ENCODE data around the gene FOXP1. TPM values are rescaled to one million over a fixed set of nuclear protein-coding genes. Genes with fewer than 3 reads are reported as not detected.

Gene FOXP1
- total RNA-seq, 2 donors from 2014 or later, result 59.7 to 65.4 TPM

GRCh38 chr3:71124048-71124447, 459.5 kb downstream of the FOXP1 start:
- ATAC-seq (no peak), DNase-seq (ENCODE audit: low spot score) (no peak)
- H3K9me3 Mint-ChIP-seq, result no peaks in the 10 kb centered on the region
- H3K4me3 Mint-ChIP-seq, result no peak overlapping the region
- no peaks in the 10 kb centered on the region for H3K36me3 Mint-ChIP-seq
- H3K27me3 Mint-ChIP-seq, result no peaks in the 10 kb centered on the region
- H3K27ac Mint-ChIP-seq, result no peak overlapping the region
- peaks cover 67 to 83% of the 10 kb centered on the region in 2 donors for H3K4me1 Mint-ChIP-seq (ENCODE audit: low read depth in 2 of 2)

GRCh38 chr3:71122641-71123040, 460.9 kb downstream of the FOXP1 start:
- Mint-ChIP-seq H3K4me3 (no peak overlapping the region), H3K27me3 (no peaks in the 10 kb centered on the region), H3K9me3 (no peaks in the 10 kb centered on the region), H3K27ac (peak overlapping the region; percentile 24 to 36), H3K36me3 (no peaks in the 10 kb centered on the region), H3K4me1 (ENCODE audit: low read depth in 2 of 2) (peaks cover 64 to 79% of the 10 kb centered on the region in 2 donors)
- DNase-seq (ENCODE audit: low spot score), result no peak
- ATAC-seq, result no peak

DNA sequence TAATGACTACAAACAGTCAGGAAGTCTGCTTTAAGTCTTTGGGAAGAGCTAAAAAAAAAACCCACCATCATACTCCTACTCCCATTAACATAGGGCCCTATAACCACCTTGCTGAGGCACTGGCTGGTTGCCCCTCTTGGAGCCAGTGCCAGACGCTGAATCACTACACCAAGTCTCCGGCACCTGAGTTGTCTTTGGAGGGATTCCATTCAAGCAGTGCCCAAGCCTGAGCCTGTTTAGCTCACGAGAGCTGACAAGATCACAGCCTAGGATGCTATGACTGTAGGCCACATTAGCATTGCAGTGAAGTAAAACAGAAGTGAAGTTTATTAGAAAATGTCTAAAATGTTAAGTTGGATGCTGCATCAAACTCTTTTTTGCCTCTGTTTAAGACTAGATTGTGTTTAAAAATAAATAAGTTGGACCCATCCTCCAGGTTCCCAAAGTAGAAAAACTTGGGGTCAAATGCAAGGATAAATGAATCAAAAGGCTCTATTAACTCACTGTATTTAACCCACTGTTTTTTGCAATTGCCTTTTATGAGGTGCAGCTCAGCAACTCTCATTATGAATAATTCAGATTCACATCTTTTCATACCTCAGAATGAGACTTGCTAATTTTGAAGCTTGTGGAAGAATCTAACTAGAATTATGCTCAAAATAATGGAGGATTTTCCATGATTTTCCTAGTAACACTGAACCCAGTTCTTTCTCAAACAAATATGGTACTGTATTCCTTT, 461.9 kb downstream of the FOXP1 start:
- H3K4me3 Mint-ChIP-seq, result peak overlapping the region; percentile 13
- H3K27ac Mint-ChIP-seq, result peak overlapping the region; percentile 29 to 36
- no peaks in the 10 kb centered on the region for H3K27me3 Mint-ChIP-seq
- peaks cover 66 to 82% of the 10 kb centered on the region in 2 donors for H3K4me1 Mint-ChIP-seq (ENCODE audit: low read depth in 2 of 2)
- no peak for DNase-seq (ENCODE audit: low spot score)
- peaks cover 6% of the 10 kb centered on the region for H3K36me3 Mint-ChIP-seq
- ATAC-seq, result peak in 1 of 2 donors; percentile 64
- no peaks in the 10 kb centered on the region for H3K9me3 Mint-ChIP-seq

DNA sequence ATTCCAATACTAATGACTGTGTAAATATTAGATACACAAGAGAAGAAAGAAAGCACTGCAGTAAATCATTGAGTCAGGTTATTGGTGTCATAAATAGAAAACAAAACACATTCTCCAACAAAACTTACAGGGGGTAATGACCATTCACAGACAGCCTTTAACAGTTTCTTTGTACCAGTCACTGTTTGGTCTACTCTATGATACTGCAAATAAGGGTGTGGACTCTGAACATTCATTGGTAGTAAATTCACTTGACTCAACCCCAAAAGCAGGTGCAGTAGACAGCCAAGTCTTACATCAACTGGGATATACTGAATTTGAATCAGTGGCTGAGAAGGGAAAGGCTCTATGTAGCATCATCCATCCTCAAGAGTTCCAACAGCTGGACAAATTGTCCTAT, 463.5 kb downstream of the FOXP1 start:
- Mint-ChIP-seq H3K9me3 (no peaks in the 10 kb centered on the region), H3K36me3 (peaks cover 6% of the 10 kb centered on the region), H3K4me3 (no peak overlapping the region), H3K27me3 (no peaks in the 10 kb centered on the region), H3K27ac (peak overlapping the region in 1 of 2 donors; percentile 82), H3K4me1 (ENCODE audit: low read depth in 2 of 2) (peaks cover 59 to 74% of the 10 kb centered on the region in 2 donors)
- ATAC-seq, result no peak
- no peak for DNase-seq (ENCODE audit: low spot score)

DNA sequence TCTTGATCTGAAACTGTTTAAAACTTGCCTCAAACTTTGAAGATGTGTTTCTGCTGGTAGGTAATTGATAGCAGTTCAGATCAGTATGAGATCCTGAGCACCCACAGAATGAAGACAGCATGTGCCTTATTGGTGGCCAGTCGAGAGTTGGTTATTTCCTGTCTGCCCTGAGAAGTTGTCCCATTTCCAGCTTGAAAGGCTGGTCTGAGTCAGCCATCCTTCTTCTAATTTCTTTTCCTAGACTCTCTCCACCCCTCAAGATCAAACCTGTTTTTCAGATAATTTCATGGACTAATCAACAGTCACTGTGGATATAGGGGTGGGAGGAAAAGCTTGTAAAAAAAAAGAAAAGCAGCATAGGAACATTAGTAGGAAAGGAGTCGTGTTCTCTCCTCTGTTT, 464.4 kb downstream of the FOXP1 start:
- ATAC-seq (peak in 1 of 2 donors; percentile 52), DNase-seq (ENCODE audit: low spot score) (no peak)
- H3K9me3 Mint-ChIP-seq, result no peaks in the 10 kb centered on the region
- peak overlapping the region; percentile 24 for H3K4me3 Mint-ChIP-seq
- peaks cover 6% of the 10 kb centered on the region for H3K36me3 Mint-ChIP-seq
- H3K4me1 Mint-ChIP-seq (ENCODE audit: low read depth in 2 of 2), result peaks cover 60 to 69% of the 10 kb centered on the region in 2 donors
- H3K27me3 Mint-ChIP-seq, result no peaks in the 10 kb centered on the region
- H3K27ac Mint-ChIP-seq, result peak overlapping the region; percentile 41 to 82

- H3K4me1 Mint-ChIP-seq (ENCODE audit: low read depth in 2 of 2), result peaks cover 60 to 68% of the 10 kb centered on the region in 2 donors
Measured at GRCh38 chr3:71118436-71118835, 465.1 kb downstream of the FOXP1 start.

DNA sequence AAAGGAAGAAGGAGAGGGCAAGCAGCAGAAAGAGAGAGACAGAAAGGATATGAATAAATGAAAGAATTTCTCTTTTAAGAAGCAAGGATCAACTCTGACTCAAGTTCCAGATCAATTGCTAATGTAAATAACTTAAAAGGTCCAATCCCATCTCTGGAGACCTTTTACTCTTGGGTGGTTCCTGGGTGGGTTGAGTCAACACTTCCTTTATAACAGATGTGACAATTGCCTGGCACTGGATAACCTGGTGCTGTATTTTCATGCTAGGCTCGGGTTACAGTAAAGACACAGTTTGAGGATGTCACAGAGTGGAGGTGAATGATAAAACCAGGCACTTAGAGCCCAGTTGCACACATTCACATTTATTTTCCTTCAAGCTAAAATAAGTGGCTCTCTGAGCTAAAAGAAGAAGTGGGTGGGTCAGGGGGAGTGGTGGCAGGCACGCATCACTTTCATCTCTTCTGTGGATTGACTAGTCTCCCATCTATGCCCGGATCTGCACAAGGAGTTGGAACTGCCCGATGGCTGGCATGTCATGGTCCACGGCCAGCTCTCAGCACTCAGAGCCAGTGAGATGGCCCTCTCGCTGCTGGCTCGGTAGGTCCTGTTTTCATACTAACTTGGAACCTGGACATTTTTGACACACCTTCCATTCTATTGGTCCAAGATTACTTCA, 465.8 kb downstream of the FOXP1 start:
- Mint-ChIP-seq H3K4me3 (no peak overlapping the region), H3K36me3 (peaks cover 6% of the 10 kb centered on the region), H3K4me1 (ENCODE audit: low read depth in 2 of 2) (peaks cover 58 to 67% of the 10 kb centered on the region in 2 donors), H3K27me3 (no peaks in the 10 kb centered on the region), H3K27ac (peak overlapping the region; percentile 41 to 80), H3K9me3 (no peaks in the 10 kb centered on the region)
- ATAC-seq (no peak), DNase-seq (ENCODE audit: low spot score) (no peak)

More at GRCh38 chr3:71118436-71118835, 465.1 kb downstream of the FOXP1 start:
- H3K4me3 Mint-ChIP-seq, result no peak overlapping the region
- H3K27me3 Mint-ChIP-seq, result no peaks in the 10 kb centered on the region
- H3K27ac Mint-ChIP-seq, result peak overlapping the region in 1 of 2 donors; percentile 82
- no peak for DNase-seq (ENCODE audit: low spot score)
- peaks cover 6% of the 10 kb centered on the region for H3K36me3 Mint-ChIP-seq
- ATAC-seq, result no peak
- no peaks in the 10 kb centered on the region for H3K9me3 Mint-ChIP-seq

DNA sequence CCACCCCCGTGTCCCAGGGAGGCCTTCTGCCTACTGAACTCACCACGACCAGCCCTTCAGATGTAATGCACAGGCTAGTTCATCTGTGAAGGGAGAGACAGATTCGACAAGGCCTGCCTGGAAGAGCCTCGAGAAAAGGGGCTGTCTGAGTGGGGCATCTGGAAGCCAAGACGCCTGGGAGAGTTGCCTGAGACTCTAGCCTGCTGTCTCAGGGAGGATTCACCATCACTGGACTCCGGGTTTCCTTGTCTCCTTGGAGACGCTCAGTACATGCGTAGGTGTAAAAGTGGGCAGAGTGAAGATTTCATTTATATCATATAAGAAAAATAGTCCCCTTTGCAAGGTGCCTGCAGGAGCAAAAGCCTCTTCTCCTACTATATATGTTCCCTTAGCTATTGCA, 468.9 kb downstream of the FOXP1 start:
- Mint-ChIP-seq H3K27me3 (no peaks in the 10 kb centered on the region), H3K36me3 (peaks cover 17% of the 10 kb centered on the region), H3K27ac (peak overlapping the region in 1 of 2 donors; percentile 18), H3K4me1 (ENCODE audit: low read depth in 2 of 2) (peaks cover 62 to 65% of the 10 kb centered on the region in 2 donors), H3K4me3 (no peak overlapping the region), H3K9me3 (no peaks in the 10 kb centered on the region)
- DNase-seq (ENCODE audit: low spot score) (no peak), ATAC-seq (no peak)

DNA sequence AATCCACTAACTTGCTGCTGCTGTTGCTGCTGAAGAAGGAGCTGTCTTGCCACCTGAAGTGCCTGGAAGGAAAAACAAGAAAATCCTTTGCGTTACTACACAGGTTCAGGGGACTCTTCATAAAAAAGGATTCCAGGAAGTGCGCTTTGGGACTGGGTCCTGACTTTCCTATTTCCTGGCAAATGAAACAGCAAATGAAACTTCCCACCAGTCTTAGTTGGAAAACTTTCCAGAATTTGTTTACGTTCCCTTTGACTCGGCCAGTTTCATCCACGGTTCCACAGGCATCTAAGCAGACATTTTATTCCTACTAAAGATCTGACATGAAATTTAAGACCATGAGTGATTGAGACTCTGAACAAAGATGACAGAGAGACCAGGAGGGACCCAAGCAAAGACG, 471.0 kb downstream of the FOXP1 start:
- no peaks in the 10 kb centered on the region for H3K9me3 Mint-ChIP-seq
- peak overlapping the region; percentile 73 to 95 for H3K27ac Mint-ChIP-seq
- H3K4me1 Mint-ChIP-seq (ENCODE audit: low read depth in 2 of 2), result peaks cover 57 to 59% of the 10 kb centered on the region in 2 donors
- ATAC-seq (no peak), DNase-seq (ENCODE audit: low spot score) (no peak)
- H3K4me3 Mint-ChIP-seq, result no peak overlapping the region
- H3K27me3 Mint-ChIP-seq, result no peaks in the 10 kb centered on the region
- peaks cover 22% of the 10 kb centered on the region for H3K36me3 Mint-ChIP-seq

DNA sequence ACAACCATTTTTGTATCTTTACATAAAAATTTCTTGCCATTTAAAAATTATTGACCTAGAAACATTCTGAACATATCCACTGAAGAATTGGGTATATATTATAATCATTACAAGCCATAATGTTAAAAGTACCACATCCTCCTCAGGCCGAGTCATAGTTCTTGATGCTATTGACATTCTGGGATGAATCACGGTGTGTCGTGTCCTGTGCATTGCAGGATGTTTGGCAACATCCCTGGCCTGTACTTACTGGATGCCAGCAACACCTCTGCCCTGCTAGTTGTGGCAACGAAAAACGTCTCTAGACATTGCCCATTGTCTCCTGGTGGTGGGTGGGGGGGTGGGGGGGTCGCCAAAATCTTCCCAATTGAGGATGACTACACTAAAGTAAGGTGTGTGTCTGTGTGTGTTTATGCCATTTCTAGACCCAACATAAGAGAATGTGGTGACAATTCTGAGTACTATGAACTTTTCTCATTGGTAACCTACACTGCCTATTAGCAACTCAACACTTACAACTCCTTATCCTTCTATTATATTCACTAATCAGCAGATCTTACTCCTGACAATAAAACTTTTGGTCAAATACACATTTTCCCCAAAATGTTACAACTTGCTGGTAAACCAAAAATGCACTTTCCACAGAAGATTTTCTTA, 471.6 kb downstream of the FOXP1 start:
- peaks cover 17% of the 10 kb centered on the region for H3K36me3 Mint-ChIP-seq

DNA sequence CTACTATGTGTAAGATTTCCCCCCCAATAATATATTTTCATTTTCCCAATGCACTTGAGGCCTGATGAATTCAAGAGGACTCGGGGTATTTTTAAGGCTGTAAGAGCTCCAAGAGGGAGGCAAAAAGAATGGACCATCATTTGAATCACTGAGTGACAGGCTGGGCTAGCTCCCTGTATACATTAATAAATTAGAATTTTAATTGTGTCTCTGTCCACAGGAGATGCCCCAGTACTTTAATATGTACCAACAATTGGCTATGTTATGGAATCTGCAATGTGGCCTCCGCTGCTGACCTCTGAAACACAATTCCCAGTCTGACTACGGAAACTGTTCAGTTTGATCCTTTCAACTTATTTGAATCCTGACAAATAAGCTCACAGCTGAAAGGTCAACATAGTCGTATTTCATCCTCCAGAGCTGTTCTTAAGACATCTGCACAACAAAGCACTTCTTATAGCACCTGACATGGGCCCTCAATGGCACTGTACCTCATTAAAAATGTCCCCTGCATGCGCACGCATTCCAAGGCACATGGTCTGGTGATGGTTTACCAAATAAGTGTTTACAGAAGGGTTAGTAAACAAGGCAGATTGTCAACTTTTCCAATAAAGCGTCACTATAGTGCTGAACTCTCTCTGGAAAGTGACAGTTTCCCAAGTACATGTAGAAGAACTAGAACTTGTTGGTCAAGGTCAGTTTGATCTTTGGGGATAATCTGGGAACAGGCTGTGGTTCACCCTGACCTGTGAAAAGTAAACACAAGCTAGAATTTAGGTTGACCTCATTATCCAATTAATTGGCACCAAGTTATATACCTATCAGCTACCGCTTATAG, 472.9 kb downstream of the FOXP1 start:
- Mint-ChIP-seq H3K27me3 (no peaks in the 10 kb centered on the region), H3K4me1 (ENCODE audit: low read depth in 2 of 2) (peaks cover 56 to 57% of the 10 kb centered on the region in 2 donors), H3K4me3 (peak overlapping the region; percentile 45), H3K36me3 (peaks cover 17% of the 10 kb centered on the region), H3K27ac (peak overlapping the region; percentile 55 to 95), H3K9me3 (no peaks in the 10 kb centered on the region)
- no peak for ATAC-seq
- DNase-seq (ENCODE audit: low spot score), result no peak

More for the DNA sequence above, 471.6 kb downstream of the FOXP1 start:
- Mint-ChIP-seq H3K4me3 (peak overlapping the region; percentile 37), H3K9me3 (no peaks in the 10 kb centered on the region), H3K27me3 (no peaks in the 10 kb centered on the region), H3K27ac (peak overlapping the region; percentile 73 to 95), H3K4me1 (ENCODE audit: low read depth in 2 of 2) (peaks cover 51 to 54% of the 10 kb centered on the region in 2 donors)
- DNase-seq (ENCODE audit: low spot score), result peak; percentile 69
- peak; percentile 89 to 92 for ATAC-seq

DNA sequence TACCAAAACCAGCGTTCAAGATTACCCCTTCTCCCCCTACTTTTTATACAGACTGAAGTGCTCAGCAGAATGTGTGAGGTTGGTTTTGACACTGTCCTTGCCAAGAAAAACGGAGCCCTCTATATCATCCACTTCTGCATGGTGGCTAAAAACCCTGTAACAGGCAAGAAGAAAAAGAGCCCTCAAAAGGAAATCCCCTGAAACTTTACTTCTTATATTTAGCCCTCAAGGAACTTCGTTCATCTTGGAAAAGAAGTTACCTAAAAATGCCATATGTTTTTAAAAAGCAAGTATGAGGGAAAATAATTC, 473.6 kb downstream of the FOXP1 start:
- Mint-ChIP-seq H3K4me3 (peak overlapping the region; percentile 45), H3K36me3 (peaks cover 17% of the 10 kb centered on the region), H3K27me3 (no peaks in the 10 kb centered on the region), H3K4me1 (ENCODE audit: low read depth in 2 of 2) (peaks cover 62 to 63% of the 10 kb centered on the region in 2 donors), H3K9me3 (no peaks in the 10 kb centered on the region), H3K27ac (peak overlapping the region; percentile 55 to 95)
- ATAC-seq (peak; percentile 64 to 80), DNase-seq (ENCODE audit: low spot score) (no peak)

DNA sequence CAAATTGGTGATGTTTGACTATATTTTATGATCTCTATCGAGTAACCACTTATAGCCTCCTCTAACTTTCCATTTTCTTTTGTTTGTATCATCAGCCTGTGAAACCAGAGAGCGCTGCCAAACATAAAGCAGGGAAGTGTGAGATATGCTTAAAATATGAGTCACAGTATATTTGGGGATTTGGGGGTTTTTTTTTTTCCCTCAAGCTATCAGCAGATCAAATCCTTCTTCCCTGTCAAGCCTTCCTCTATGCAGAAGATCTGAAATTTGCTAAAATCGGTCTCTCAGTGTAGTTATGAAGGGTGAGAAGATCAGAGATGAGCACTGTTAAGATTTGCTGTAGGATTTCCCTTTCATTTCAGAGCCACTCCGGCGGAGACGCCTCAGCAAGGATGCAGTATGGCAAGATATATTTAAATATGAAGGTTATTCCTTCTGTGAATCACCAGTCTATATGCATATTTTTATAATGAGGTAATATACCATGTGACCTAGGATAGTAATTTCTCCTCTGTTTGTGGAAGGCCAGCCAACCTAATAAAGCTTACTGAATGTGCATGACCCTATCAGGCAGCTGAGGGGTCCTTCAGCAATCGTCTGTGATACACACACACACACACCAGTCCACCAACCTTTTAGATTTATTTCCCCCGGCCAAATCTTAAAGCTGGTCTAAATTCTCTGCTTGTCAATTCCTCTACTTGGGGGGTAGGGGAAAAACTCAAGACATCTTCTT, 474.1 kb downstream of the FOXP1 start:
- no peaks in the 10 kb centered on the region for H3K9me3 Mint-ChIP-seq
- peak overlapping the region; percentile 45 for H3K4me3 Mint-ChIP-seq
- peaks cover 17% of the 10 kb centered on the region for H3K36me3 Mint-ChIP-seq
- peaks cover 62 to 66% of the 10 kb centered on the region in 2 donors for H3K4me1 Mint-ChIP-seq (ENCODE audit: low read depth in 2 of 2)
- no peak for DNase-seq (ENCODE audit: low spot score)
- peak in 1 of 2 donors; percentile 50 for ATAC-seq
- H3K27me3 Mint-ChIP-seq, result no peaks in the 10 kb centered on the region
- H3K27ac Mint-ChIP-seq, result peak overlapping the region; percentile 55 to 95

Data from natural killer cell treated with Interleukin-12 subunit alpha and Interleukin-12 subunit beta and Interleukin-15 and Interleukin-18, amount 100 ng/mL, for 72 hours (primary cell).